ENCODE data around the gene TMEM218.

Gene TMEM218

DNA sequence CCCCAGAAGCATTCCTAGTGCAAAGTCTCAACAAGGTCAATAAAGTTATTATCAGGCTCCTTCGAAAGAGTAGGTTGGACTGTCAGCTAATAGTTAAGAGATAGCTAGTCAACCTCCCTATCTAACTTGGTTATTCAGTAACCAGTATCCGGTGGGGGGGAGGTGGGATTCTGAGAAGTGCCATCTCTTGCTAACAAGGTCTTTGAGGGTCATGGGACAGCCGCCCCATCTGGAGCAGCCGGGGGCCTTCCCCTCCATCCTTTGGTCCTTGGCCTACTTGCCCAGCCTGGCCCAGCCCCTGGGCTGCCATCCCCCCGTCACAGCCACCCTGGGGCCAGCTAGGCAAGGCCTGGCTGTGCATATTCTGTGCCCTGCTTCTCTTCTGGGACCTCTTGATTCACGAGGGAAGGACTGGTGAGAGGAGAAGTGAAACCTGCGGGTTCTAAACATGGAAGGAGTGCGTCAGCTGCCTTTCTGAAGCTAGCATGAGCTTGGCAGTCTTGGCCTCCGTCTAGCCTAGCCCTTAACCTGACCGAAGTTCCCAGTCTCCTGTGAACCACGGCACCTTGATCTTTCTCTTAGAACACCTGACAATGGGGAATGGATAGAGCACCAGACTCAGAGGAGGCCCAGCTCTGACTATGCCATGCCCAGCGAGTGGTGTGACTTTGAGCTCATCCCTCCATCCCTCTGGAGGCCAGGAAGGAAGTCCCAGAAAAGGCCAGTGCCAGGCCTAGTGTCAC is 39.0 kb downstream of the TMEM218 start:
- TF ChIP-seq ZC3H10 (CRISPR knock-in tag; IDR thresholded peaks at IDR 0.05) (no peak), ZNF565 (CRISPR knock-in tag; conservative IDR thresholded peaks at IDR 0.05; ENCODE audit: low read depth) (no peak), ESRRG (CRISPR knock-in tag; IDR thresholded peaks at IDR 0.05) (no peak), PATZ1 (CRISPR knock-in tag; IDR thresholded peaks at IDR 0.05; ENCODE audit: borderline replicate concordance) (no peak)
- TF ChIP-seq, protein P1, sequence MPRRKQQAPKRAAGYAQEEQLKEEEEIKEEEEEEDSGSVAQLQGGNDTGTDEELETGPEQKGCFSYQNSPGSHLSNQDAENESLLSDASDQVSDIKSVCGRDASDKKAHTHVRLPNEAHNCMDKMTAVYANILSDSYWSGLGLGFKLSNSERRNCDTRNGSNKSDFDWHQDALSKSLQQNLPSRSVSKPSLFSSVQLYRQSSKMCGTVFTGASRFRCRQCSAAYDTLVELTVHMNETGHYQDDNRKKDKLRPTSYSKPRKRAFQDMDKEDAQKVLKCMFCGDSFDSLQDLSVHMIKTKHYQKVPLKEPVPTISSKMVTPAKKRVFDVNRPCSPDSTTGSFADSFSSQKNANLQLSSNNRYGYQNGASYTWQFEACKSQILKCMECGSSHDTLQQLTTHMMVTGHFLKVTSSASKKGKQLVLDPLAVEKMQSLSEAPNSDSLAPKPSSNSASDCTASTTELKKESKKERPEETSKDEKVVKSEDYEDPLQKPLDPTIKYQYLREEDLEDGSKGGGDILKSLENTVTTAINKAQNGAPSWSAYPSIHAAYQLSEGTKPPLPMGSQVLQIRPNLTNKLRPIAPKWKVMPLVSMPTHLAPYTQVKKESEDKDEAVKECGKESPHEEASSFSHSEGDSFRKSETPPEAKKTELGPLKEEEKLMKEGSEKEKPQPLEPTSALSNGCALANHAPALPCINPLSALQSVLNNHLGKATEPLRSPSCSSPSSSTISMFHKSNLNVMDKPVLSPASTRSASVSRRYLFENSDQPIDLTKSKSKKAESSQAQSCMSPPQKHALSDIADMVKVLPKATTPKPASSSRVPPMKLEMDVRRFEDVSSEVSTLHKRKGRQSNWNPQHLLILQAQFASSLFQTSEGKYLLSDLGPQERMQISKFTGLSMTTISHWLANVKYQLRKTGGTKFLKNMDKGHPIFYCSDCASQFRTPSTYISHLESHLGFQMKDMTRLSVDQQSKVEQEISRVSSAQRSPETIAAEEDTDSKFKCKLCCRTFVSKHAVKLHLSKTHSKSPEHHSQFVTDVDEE (CRISPR knock-in tag; IDR thresholded peaks at IDR 0.05), result no peak
- no peak for ATAC-seq

DNA sequence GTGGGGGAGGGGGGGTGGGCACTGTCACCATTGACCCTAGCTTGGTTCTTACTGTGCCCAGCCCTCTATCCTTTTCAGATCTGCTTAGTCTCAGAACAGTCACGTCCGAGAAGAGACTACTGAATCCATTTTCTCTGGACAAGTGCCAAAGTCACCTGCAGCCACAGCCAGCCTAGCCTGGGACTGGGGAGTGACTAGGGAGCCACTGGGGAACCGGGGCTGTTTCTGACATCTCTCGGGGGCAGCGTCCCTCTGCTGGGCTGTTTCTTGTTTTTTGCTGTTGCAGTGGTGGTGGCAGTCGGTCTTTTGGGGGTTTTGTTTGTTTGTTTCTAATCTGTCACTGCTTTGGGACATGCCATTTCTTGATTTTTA is 39.6 kb downstream of the TMEM218 start:
- TF ChIP-seq TOX (CRISPR knock-in tag; IDR thresholded peaks at IDR 0.05; ENCODE audit: borderline replicate concordance), result no peak
- TF ChIP-seq ZC3H10 (CRISPR knock-in tag; IDR thresholded peaks at IDR 0.05), result no peak
- TF ChIP-seq GLIS3 (CRISPR knock-in tag; IDR thresholded peaks at IDR 0.05), result no peak
- TF ChIP-seq ZNF70 (CRISPR knock-in tag; IDR thresholded peaks at IDR 0.05), result no peak
- TF ChIP-seq, protein P2, sequence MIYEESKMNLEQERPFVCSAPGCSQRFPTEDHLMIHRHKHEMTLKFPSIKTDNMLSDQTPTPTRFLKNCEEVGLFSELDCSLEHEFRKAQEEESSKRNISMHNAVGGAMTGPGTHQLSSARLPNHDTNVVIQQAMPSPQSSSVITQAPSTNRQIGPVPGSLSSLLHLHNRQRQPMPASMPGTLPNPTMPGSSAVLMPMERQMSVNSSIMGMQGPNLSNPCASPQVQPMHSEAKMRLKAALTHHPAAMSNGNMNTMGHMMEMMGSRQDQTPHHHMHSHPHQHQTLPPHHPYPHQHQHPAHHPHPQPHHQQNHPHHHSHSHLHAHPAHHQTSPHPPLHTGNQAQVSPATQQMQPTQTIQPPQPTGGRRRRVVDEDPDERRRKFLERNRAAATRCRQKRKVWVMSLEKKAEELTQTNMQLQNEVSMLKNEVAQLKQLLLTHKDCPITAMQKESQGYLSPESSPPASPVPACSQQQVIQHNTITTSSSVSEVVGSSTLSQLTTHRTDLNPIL (CRISPR knock-in tag; IDR thresholded peaks at IDR 0.05; ENCODE audit: low read depth), result no peak
- TF ChIP-seq, protein P3, sequence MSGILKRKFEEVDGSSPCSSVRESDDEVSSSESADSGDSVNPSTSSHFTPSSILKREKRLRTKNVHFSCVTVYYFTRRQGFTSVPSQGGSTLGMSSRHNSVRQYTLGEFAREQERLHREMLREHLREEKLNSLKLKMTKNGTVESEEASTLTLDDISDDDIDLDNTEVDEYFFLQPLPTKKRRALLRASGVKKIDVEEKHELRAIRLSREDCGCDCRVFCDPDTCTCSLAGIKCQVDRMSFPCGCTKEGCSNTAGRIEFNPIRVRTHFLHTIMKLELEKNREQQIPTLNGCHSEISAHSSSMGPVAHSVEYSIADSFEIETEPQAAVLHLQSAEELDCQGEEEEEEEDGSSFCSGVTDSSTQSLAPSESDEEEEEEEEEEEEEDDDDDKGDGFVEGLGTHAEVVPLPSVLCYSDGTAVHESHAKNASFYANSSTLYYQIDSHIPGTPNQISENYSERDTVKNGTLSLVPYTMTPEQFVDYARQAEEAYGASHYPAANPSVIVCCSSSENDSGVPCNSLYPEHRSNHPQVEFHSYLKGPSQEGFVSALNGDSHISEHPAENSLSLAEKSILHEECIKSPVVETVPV (CRISPR knock-in tag; IDR thresholded peaks at IDR 0.05), result no peak
- no peak for TF ChIP-seq ARNTL (CRISPR knock-in tag; IDR thresholded peaks at IDR 0.05; ENCODE audit: borderline replicate concordance, low read depth)
- TF ChIP-seq PPARA (CRISPR knock-in tag; IDR thresholded peaks at IDR 0.05; ENCODE audit: borderline replicate concordance), result no peak
- TF ChIP-seq, protein P4, sequence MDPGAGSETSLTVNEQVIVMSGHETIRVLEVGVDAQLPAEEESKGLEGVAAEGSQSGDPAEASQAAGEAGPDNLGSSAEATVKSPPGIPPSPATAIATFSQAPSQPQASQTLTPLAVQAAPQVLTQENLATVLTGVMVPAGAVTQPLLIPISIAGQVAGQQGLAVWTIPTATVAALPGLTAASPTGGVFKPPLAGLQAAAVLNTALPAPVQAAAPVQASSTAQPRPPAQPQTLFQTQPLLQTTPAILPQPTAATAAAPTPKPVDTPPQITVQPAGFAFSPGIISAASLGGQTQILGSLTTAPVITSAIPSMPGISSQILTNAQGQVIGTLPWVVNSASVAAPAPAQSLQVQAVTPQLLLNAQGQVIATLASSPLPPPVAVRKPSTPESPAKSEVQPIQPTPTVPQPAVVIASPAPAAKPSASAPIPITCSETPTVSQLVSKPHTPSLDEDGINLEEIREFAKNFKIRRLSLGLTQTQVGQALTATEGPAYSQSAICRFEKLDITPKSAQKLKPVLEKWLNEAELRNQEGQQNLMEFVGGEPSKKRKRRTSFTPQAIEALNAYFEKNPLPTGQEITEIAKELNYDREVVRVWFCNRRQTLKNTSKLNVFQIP (CRISPR knock-in tag; IDR thresholded peaks at IDR 0.05; ENCODE audit: borderline replicate concordance, low read depth), result no peak
- TF ChIP-seq SNAI2 (CRISPR knock-in tag; IDR thresholded peaks at IDR 0.05), result no peak
- TF ChIP-seq CSDC2 (CRISPR knock-in tag; IDR thresholded peaks at IDR 0.05), result no peak
- no peak for TF ChIP-seq ZFP3 (CRISPR knock-in tag; IDR thresholded peaks at IDR 0.05)
- TF ChIP-seq ISL1 (CRISPR knock-in tag; IDR thresholded peaks at IDR 0.05), result no peak
- no peak for TF ChIP-seq RARB (CRISPR knock-in tag; IDR thresholded peaks at IDR 0.05)
- TF ChIP-seq BACH2 (CRISPR knock-in tag; IDR thresholded peaks at IDR 0.05; ENCODE audit: borderline replicate concordance), result no peak
- TF ChIP-seq ZNF8 (CRISPR knock-in tag; IDR thresholded peaks at IDR 0.05), result no peak
- no peak for TF ChIP-seq ZNF565 (CRISPR knock-in tag; conservative IDR thresholded peaks at IDR 0.05; ENCODE audit: low read depth)
- TF ChIP-seq, protein P1 (CRISPR knock-in tag; IDR thresholded peaks at IDR 0.05), result no peak
- ATAC-seq, result no peak

All from SK-N-SH treated with all-trans-retinoic acid at 6 μM for 48 hours (cell line).